GM18526 (cell line): ENCODE results near the gene FAM131B.

Source experiments
- POLR2A ChIP-seq: IDR thresholded peaks from 3 replicates; pipeline ENCODE4 v1.6.1; 2011; ENCODE audit not compliant: insufficient read length; ENCODE audit errors: extremely low read depth

FAM131B gene

GRCh38 chr7:143380646-143381426 is 18.3 kb upstream of the FAM131B start, which contains the start of gene ZYX:
Gene ZYX, plus strand, starts transcription at chr7:143381345. Its CDS starts 227 bp downstream, at chr7:143381572.
- peak; percentile 73 for TF ChIP-seq POLR2A

DNA sequence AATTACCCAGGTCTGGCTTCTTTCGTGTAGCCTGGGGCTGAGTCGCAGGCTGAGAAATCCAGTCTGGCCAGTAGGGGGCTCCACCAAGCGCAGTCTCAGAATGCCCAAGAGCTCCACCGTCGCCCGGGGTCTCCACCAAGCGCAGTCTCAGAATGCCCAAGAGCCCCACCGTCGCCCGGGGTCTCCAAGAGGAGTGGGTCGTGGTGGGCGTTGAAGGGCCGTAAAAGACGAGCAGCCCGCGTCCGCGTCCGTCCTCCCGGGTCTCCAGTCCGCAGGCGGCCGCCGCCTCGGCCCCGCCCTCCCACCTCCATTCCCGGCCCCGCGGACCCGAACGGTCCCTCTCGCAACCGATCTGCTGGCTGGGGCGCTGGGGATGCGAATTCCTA is 17.7 kb upstream of the FAM131B start:
- no peak for TF ChIP-seq POLR2A

DNA sequence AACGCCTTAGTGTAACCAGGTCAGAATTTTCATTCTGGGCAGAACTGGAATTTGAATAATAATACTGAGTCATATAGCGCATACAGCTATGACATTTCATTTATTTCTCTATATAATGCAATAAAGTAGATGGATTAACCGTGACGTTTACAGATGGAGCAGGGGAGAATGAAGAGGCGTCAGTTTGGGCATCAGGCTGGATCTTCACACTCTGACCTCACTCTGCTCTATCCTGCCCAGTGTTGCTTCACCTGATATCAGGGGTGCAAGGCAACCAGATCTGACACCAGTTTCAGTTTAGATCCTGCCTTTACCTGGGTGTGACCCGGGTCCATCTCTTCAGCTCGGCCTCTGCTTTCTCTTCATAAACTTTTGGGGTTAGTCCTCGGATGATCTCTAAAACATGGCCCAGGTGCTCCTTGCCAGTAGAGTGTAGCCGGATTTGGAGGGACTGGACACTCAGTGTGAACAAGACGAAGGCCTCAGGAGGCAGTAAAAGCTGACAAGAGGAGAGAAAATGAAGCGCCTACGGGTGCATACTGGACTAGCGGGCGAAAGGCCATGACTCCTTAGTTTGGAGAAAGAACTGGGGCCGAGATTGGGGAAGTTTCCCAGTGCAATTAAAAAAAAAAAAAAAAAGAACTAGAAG is 17.2 kb upstream of the FAM131B start:
- no peak for TF ChIP-seq POLR2A

- no peak for TF ChIP-seq POLR2A
Measured at GRCh38 chr7:143376396-143376795, 13.9 kb upstream of the FAM131B start.

DNA sequence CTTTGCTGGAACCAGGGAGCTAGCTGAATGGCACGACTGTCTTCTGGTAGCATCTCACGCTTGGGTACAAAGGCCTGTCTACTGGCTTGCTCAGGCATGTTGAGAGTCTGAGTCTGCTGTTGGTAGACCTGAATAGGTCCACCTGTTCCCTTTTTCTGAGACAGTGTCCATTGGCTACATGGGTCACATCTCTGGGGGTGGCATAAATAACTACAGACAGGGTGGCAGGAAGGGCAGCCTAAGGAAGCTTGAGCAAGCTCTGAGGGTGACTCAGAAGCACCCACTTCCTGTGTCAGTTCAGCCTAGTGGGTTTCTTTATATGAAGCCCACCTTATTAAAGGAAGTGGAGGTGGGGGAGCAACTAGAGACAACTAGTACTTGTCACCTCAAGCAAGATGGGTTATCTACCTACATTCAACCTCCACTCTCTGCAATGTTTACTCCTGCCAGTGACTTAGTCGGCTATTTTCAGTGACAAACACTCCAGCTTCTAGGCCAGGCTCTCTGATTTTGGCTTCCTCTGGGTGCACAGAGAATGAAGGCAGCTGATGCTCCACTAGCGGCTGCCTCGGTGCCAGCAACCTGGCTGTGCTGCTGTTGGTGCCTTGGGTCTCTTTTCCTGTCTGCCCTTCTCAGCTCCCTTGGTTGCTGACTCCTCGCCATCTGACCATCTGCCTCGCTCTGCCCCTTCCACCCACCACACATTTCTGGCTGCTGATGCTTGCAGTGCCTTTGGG is 13.0 kb upstream of the FAM131B start:
- TF ChIP-seq POLR2A: no peak

DNA sequence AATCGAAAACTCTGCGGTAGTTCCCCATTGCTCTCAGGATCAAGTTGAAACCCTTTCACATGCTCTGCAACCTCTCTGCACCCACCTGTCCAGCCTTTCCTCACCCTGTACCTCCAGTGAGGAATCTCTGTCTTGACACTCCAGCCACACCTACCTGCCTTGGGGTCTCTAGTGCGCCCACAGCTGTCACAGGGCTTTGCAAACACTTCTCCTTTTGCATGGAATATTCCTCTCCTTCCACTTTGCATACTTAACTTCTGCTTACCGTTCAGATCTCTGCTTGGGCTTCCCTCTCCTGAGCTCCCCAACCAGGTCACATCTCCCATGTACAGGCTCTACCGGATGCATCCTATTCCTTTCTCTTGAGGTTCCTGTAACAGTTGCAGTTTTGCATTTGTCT is 12.0 kb upstream of the FAM131B start:
- TF ChIP-seq POLR2A: no peak

DNA sequence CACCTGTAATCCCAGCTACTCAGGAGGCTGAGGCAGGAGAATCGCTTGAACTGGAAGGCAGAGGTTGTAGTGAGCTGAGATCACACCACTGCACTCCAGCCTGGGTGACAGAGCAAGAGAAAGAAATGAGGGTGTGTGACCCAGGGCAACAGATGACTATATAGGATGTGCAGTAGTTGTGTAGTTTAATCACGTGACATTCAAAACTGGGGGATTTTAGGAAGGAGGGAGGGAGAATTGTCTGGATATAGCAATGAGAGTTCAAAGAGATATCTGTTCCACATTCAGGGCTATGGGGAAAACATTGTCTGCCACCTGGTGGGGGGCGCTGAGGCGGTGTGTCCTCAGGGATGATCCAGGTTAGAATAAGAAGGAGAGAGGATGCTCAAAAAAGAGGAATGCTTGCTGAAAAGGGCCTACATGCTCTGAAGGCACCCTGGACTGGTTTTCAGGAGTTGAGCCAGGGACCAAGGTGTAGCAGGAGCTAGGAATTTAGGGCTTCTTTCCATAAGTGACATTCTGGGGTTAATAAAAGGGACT is 10.8 kb upstream of the FAM131B start:
- TF ChIP-seq POLR2A: no peak

GRCh38 chr7:143372070-143372469 is 9.6 kb upstream of the FAM131B start:
- no peak for TF ChIP-seq POLR2A

- TF ChIP-seq POLR2A: no peak
Measured at GRCh38 chr7:143369678-143370651, 7.5 kb upstream of the FAM131B start.

GRCh38 chr7:143368387-143368786 is 5.9 kb upstream of the FAM131B start:
- no peak for TF ChIP-seq POLR2A

GRCh38 chr7:143367972-143368371 is 5.5 kb upstream of the FAM131B start:
- no peak for TF ChIP-seq POLR2A

DNA sequence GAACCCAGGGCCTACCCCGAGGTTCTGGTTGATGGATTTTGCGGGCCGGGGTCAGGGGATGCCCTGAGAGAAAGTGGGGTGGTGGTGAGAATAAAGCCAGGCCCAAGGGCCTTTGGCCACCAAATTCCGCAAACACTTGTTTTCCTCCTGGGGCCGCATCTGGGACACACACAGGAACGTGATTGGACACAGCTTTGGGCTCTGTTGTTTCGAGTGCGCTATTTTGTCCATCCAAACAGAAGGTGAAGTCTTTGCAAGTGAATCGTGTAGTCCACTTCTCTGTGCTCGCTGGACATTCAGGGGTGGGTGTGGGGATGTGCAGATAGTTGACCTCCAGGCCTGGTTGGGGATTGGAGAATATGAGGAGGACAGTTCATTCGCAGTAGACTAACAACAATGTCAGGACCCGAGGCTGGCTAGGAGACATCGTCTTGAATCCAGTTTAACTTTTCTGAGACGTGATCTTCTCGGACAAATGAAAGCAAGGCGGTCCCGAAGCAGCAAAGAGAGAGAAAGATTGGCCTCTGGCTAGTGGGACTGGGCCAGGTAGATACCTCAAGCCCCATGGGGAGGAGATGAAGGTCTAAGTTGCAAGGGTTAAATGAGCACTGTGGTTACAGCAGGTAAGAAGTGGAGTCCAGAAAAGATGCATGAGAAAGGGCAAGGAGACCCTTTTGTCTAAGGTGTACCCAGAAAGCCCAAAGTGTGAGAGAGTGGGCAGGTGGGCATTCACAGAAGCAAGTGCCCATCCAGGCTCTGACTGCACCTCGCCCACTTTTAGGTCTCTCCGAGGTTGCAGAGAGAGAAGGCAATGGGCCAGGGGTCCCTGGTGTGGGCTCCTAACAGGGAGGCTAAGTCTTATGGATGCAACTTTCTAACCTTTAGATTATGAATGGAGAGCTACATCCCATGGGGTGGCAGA is 764 bp upstream of the FAM131B start:
- TF ChIP-seq POLR2A: no peak

GRCh38 chr7:143361552-143362130 is 872 bp downstream of the FAM131B start:
- no peak for TF ChIP-seq POLR2A
